ENCODE results near the gene CYFIP2. TPM values are rescaled to one million over a fixed set of nuclear protein-coding genes. Genes with fewer than 3 reads are reported as not detected.

CYFIP2 gene
- total and polyA plus RNA-seq, 2 of the 8 experiments (the other 6 are each of a cell fraction or from before 2014, with no cell fraction given), result 45.1 to 80.6 TPM

GRCh38 chr5:157265714-157266285, at the start of gene CYFIP2 (continued):
- TF ChIP-seq CHD7 (IDR thresholded peaks at IDR 0.05; ENCODE audit: insufficient replicate concordance, low read length) (no peak), JUND (IDR thresholded peaks at IDR 0.05; ENCODE audit: low read length) (no peak), SAP30 (IDR thresholded peaks at IDR 0.05; ENCODE audit: insufficient read depth, insufficient replicate concordance, low read length) (no peak), CREB1 (IDR thresholded peaks at IDR 0.05) (no peak), SIN3A (conservative IDR thresholded peaks at IDR 0.05 in 1 of 2, IDR thresholded peaks at IDR 0.05 in 1 of 2; ENCODE audit: low read depth in 1 of 2, low read length in 2 of 2) (no peak), SP1 (IDR thresholded peaks at IDR 0.05; ENCODE audit: low read depth, low read length) (no peak), CBX8 (IDR thresholded peaks at IDR 0.05; ENCODE audit: borderline replicate concordance, low read depth, low read length) (no peak), HDAC2 (IDR thresholded peaks at IDR 0.05; ENCODE audit: borderline replicate concordance in 1 of 2, low read depth in 2 of 2, low read length in 2 of 2) (no peak), KDM5A (IDR thresholded peaks at IDR 0.05; ENCODE audit: low read length) (no peak), TAF1 (IDR thresholded peaks at IDR 0.05; ENCODE audit: low read depth, low read length) (peak; percentile 64), POLR2AphosphoS5 (IDR thresholded peaks at IDR 0.05; ENCODE audit: low read depth, low read length) (peak; percentile 65; the same call in 1 of the 2 replicates)

All from H1 (cell line).